ENCODE results near the gene ANKRD16.

GRCh38 chr10:5935628-5936027, 45.9 kb upstream of the ANKRD16 start:
- TF ChIP-seq, protein P1, sequence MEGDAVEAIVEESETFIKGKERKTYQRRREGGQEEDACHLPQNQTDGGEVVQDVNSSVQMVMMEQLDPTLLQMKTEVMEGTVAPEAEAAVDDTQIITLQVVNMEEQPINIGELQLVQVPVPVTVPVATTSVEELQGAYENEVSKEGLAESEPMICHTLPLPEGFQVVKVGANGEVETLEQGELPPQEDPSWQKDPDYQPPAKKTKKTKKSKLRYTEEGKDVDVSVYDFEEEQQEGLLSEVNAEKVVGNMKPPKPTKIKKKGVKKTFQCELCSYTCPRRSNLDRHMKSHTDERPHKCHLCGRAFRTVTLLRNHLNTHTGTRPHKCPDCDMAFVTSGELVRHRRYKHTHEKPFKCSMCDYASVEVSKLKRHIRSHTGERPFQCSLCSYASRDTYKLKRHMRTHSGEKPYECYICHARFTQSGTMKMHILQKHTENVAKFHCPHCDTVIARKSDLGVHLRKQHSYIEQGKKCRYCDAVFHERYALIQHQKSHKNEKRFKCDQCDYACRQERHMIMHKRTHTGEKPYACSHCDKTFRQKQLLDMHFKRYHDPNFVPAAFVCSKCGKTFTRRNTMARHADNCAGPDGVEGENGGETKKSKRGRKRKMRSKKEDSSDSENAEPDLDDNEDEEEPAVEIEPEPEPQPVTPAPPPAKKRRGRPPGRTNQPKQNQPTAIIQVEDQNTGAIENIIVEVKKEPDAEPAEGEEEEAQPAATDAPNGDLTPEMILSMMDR (conservative IDR thresholded peaks at IDR 0.05; ENCODE audit: low read depth in 2 of 2) = no peak
- TF ChIP-seq JUNB (IDR thresholded peaks at IDR 0.05; ENCODE audit: unreplicated experiment) (no peak), POLR2AphosphoS5 (IDR thresholded peaks at IDR 0.05; ENCODE audit: low read depth) (no peak), EZH2 (IDR thresholded peaks at IDR 0.05; ENCODE audit: low read depth, unreplicated experiment) (no peak), STAT1 (IDR thresholded peaks at IDR 0.05; ENCODE audit: unreplicated experiment) (no peak), EZH2phosphoT487 (IDR thresholded peaks at IDR 0.05; ENCODE audit: unreplicated experiment) (no peak), ETS1 (IDR thresholded peaks at IDR 0.05) (no peak)
- TF ChIP-seq, protein P2, sequence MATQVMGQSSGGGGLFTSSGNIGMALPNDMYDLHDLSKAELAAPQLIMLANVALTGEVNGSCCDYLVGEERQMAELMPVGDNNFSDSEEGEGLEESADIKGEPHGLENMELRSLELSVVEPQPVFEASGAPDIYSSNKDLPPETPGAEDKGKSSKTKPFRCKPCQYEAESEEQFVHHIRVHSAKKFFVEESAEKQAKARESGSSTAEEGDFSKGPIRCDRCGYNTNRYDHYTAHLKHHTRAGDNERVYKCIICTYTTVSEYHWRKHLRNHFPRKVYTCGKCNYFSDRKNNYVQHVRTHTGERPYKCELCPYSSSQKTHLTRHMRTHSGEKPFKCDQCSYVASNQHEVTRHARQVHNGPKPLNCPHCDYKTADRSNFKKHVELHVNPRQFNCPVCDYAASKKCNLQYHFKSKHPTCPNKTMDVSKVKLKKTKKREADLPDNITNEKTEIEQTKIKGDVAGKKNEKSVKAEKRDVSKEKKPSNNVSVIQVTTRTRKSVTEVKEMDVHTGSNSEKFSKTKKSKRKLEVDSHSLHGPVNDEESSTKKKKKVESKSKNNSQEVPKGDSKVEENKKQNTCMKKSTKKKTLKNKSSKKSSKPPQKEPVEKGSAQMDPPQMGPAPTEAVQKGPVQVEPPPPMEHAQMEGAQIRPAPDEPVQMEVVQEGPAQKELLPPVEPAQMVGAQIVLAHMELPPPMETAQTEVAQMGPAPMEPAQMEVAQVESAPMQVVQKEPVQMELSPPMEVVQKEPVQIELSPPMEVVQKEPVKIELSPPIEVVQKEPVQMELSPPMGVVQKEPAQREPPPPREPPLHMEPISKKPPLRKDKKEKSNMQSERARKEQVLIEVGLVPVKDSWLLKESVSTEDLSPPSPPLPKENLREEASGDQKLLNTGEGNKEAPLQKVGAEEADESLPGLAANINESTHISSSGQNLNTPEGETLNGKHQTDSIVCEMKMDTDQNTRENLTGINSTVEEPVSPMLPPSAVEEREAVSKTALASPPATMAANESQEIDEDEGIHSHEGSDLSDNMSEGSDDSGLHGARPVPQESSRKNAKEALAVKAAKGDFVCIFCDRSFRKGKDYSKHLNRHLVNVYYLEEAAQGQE (IDR thresholded peaks at IDR 0.05; ENCODE audit: unreplicated experiment) = no peak

Measured in GM23338 (cell line).